Measurements from ENCODE around the gene VAMP3.

The VAMP3 gene
- 41.1 reads per million, percentile 64 among the genes with 10 or more reads in this experiment for total RNA-seq

GRCh38 chr1:7770997-7771822 is at the start of gene VAMP3:
Gene VAMP3 (plus strand): TSS chr1:7771296. CDS start chr1:7771384, 88 bp downstream.
- DNase-seq: peak; percentile 72

GRCh38 chr1:7721940-7722669 is 49.0 kb upstream of the VAMP3 start:
- DNase-seq: no peak

DNA sequence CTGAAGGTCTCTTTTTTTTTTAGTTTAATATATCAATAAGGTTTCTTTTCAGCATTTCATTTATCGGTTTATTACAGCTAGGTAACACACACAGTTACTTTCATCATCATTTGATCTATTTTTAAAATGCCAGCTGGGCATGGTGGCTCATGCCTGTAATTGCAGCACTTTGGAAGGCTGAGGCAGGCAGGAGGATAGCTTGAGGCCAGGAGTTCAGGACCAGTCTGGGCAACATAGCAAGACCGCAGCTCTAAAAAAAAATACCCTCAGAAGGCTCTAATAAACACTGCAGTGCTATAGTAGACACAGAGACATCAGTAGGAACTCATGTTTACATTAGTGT is 48.5 kb upstream of the VAMP3 start:
- no peak for DNase-seq

DNA sequence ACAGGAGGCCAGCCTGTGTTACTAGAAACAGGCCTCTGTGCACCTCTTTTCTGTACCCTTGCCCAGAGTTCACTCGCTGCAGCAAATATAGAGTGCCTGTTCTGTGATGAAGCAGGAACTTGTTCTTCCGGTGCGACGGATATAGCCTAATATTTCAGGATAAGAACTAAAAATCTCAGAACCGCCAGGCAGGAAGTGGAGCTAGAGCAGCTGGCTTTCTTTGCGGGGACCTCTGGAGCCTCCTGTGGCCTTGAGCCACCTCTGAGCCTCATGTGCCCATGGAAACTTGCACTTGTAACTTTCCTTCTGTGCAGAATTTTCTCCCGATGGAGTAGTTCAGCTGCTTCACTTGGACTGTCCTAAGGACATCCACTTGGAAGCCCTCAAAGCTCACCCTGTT is 44.5 kb upstream of the VAMP3 start:
- DNase-seq: no peak

DNA sequence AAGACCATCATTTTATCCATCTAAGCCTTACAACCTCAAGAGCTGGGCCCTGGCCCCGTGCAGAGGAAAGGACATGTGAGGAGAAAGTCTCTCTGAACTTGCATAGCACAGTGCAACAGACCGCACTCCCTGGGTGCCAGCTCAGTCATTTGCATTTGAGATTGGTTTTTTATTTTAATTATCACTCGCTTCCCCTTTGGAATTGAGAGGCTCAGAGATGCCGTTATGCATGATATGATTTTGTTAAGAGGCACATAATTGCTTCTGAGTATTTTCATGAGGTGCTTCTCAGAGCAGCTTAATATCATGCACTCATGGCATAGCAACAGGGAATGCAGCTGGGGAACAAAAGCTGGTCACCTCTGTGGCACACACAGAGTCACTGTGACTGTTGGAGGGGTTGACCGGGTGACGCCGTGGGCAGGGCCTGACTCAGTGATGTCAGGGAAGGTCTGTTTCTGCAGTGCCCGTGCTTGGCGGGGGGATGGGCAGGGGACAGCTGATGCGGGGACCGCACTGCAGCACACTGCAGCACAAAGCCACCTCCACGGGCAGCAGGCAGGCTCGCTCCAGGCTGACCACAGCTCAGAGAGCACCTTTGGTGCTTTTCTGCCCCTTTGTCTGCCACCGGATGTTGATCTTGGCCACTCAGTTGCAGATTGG is 43.2 kb upstream of the VAMP3 start:
- no peak for DNase-seq

GRCh38 chr1:7729761-7730160 is 41.3 kb upstream of the VAMP3 start:
- DNase-seq: no peak

DNA sequence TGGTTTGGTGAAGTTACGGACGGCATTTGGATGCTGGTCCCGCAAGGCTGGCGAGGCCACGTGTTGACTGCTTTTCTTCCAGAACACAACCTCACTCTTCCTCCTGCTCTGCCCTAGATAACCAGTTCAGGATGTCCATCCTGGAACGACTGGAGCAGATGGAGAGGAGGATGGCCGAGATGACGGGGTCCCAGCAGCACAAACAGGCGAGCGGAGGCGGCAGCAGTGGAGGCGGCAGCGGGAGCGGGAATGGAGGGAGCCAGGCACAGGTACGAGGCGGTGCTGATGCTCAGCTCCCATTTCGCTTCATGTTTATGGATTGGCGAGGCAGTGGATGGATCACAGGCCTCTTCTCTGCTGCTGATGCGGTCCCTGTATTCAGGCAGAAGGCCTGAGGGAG is 38.8 kb upstream of the VAMP3 start:
- DNase-seq: no peak

DNA sequence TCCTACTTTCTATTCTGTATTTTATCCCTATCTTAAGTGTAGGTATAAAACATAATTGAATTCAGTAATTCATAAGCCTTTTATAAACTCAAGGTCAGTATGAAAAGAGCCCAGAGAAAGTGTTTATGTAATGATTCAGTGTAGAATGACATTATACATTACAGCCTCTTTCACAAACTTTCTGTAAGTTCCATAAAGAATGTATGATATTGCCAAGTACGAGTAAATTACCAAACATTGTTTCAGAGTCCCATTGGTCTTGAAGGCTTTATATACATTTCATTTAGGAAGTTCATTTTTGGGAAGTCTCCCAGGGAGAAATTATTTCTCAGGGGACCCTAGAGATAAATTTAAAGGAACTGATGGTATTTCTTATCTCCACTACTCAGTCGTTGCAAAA is 37.8 kb upstream of the VAMP3 start:
- no peak for DNase-seq

GRCh38 chr1:7738044-7738443 is 33.1 kb upstream of the VAMP3 start:
- DNase-seq: no peak

DNA sequence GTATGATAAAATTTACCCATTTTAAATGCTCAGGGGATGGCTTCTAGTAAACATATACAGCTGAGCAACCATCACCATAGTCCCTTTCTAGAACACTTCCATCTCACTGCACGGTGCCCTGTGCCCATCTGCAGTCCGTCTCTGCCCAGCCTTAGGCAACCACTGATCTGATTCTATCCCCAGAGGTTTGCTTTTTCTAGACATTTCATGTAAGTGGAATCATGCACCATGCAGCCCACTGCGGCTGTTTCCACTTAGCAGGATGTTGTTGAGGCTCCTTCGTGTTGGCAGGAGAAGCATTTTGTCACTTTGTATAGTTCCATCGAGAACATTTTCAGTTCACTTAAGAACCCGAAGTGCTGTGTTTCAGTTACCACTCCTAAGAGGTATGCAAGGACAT is 27.8 kb upstream of the VAMP3 start:
- DNase-seq: no peak

DNA sequence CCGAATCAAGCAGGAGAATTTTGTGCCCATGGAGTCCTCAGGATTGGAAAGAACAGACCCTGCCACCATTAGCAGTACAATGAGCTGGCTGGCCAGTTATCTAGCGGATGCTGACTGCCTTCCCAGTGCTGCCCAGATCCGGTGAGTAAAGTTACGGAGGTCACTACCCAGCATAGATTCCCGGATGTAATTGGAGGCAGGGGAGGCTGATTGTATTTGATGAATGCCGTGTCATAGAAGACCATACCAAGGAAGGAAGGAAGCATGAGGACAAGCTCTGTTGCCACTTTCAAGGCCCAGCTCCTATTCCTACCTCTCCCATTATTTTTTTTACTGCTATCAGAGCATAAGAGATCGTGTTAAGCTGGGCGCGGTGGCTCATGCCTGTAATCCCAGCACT is 26.2 kb upstream of the VAMP3 start:
- no peak for DNase-seq

DNA sequence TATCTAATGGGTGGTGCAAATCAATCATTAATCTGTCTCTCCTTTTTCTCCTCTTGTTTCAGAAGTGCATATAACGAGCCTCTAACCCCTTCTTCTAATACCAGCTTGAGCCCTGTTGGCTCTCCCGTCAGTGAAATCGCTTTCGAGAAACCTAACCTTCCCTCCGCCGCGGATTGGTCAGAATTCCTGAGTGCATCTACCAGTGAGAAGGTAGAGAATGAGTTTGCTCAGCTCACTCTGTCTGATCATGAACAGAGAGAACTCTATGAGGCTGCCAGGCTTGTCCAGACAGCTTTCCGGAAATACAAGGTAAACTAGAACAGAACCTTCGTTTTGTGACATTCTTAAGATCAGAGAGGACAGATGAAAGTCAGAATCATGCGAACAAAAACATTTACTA is 25.3 kb upstream of the VAMP3 start:
- DNase-seq: no peak

- DNase-seq: no peak
Observed at GRCh38 chr1:7747605-7748004, 23.5 kb upstream of the VAMP3 start.

DNA sequence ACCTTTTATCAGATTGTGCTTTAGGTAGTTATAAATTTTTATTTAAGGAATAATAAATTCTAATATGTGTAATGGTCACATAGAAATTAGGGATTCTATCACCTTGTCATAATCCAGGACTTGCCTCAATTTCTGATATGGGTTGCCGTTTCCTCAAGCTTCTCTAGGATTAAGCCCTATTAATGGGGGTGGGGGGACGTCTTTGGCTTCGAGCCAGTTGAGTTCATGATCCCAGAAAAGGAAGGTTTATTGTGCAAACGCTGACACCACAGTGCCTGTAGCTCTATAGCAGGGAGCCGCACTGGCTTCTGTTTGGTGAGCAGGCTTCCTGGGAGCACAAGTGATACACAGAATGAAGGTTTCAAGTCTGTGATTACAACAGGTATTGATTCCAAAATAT is 22.0 kb upstream of the VAMP3 start:
- DNase-seq: no peak

DNA sequence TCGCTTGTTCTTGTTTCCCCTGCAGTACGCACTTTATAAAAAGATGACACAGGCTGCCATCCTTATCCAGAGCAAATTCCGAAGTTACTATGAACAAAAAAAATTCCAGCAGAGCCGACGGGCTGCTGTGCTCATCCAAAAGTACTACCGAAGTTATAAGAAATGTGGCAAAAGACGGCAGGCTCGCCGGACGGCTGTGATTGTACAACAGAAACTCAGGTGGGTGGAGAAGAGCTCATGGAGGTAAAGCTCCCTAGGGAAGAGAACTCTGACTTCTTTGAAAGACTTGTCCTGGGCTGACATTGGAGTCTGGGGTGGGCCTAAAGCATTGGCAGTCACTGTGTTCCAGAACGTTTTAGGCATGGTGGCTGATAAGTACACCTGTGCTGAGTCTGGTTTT is 19.9 kb upstream of the VAMP3 start:
- no peak for DNase-seq

DNA sequence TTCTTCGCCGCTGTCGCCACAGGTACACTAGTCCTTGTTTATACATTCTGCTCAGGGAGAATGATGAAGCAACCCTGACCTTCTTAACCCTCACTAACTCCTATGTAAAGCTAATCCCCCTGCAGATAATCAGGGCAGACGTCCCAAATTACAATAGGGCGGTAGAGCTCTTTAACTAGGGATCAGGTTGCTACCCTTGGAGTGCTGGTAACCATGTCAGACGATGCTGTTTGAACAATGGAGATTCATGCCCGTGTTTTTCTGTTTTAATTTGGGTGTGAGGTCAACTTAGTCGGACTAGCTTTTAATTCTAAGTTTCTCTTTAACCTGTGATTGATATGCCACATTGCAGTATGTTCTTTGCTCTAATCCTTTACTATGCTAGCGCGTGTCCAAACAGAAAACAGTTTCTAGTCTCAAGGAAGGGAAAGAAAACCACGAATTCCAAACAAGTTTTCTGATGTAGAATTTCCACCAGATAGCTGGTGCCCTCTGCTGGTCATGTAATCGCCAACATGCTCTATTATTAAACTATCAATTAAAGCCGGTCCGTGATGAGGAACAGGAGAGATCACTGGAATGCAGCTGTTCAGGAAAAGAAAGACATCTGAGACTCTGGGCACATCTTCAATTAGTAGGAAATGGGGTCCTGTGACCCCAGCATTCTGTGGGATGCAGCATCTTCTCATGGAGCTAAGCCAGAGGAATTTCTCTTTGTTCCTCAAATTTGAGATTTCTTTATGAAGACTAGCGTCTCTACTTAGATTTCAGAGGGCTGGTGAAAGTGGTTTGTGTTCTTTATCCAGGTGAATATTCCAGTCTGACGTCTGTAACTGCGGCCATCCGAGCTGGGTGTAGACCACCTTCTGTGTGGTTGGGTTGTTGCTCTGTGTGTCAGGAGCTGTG is 18.3 kb upstream of the VAMP3 start:
- DNase-seq: peak; percentile 33

DNA sequence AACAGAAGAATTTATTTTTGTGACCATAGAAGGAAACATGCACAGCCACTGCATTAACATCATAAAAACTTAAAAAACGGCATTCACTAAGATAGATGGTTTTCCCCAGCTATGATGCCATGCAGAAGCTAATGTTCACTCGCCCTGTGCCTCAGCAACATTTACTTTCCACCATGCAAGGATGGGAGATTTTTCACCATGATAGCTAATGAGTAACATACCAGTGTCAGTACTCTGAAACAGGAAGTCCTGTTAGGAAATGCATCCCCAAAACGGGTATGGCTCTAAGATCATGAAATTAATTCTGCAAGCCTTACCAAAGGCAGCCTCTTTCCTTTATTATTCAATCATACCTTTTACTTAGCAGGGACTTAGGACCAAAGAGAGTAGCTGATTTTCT is 17.5 kb upstream of the VAMP3 start:
- no peak for DNase-seq

DNA sequence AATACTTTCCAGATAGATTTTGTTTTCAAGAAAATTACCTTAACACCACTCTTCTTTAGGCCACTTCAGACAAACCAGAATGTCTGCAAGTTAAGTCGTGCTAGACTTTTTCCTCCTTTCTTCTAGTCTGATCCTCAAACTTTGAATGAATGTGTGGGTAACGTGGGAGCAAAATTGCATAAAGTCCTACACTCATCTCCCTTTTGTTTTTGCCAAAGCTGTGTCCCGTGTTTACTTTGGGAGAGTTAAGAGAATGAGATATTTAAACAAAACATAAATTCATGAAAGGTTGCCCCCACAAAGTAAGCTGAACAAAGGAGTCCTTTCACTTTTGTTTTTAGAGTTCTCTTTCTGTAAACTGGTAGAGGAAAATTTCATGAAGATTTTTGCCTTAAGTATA is 16.9 kb upstream of the VAMP3 start:
- no peak for DNase-seq

DNA sequence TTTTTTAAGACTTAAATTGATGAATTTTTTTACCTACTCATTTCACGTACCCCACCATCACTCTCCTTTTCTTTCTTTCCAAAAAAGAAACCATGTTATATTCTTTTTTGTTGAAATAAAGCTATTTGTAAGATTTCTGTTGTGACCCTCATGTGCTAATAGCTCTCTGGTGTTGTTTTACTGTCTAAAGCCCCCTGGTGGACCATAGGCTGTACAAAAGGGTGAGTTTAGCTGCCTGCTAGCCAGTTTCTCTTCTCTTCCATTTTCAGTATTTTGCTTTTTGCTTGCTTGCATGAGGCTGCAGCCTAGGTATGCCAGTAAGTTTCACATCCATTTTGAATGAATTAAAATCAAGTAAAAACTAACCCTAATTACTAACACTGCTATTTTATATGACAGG is 15.6 kb upstream of the VAMP3 start:
- no peak for DNase-seq

- no peak for DNase-seq
Observed at GRCh38 chr1:7760245-7760644, 10.9 kb upstream of the VAMP3 start.

- DNase-seq: no peak
Observed at GRCh38 chr1:7761103-7761502, 10.0 kb upstream of the VAMP3 start.

- DNase-seq: no peak
Observed at GRCh38 chr1:7767176-7767575, 3.9 kb upstream of the VAMP3 start.

DNA sequence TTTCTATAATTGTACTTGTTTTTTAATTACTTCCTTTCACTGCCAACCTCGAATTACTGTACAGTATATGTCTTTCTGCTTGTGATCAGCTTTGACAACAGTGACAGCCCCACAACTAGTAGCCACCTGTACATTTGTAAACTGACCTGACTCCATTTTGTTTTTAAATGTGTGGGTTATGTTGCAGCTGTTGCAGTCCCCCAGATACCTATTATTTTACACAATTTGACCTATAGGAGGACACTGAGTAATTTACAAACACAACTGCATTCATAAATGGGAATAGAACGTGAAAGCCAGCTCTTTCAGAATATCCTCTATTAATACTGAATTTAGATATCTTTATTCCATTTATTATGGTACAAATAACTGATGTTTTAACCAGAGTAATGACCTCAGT is 2.5 kb upstream of the VAMP3 start:
- no peak for DNase-seq
